NT2/D1 (cell line): Measurements from ENCODE around the gene IGFBPL1.

Source experiments
- SUZ12 ChIP-seq: IDR thresholded peaks from 2 replicates; pipeline ENCODE4 v1.6.1; 2011; ENCODE audit not compliant: insufficient read length, insufficient read depth; ENCODE audit errors: extremely low read depth
- YY1 ChIP-seq: IDR thresholded peaks from 2 replicates; pipeline ENCODE4 v1.6.1; 2011; ENCODE audit not compliant: insufficient read length, insufficient read depth

GRCh38 chr9:38443181-38443580 lies 18.9 kb upstream of the IGFBPL1 start:
- TF ChIP-seq YY1 (no peak), SUZ12 (no peak)
